ENCODE data around the gene OBI1. TPM values are rescaled to one million over a fixed set of nuclear protein-coding genes. Genes with fewer than 3 reads are reported as not detected.

The OBI1 gene
- total RNA-seq, 3 donors from 2014 or later (not counting 1 experiment from before 2014, with no cell fraction given), result 4.9 to 7.8 (median 5.1) TPM

- intact Hi-C loops (cut with micrococcal nuclease), result no loop called here
- no peak for ATAC-seq
- H3K27ac Mint-ChIP-seq, result no peak overlapping the region
Observed at GRCh38 chr13:78595495-78596398, 63.2 kb downstream of the OBI1 start.

GRCh38 chr13:78594456-78594975 lies 64.4 kb downstream of the OBI1 start:
- intact Hi-C loops (cut with micrococcal nuclease), result no loop called here
- DNase-seq (peak in 1 of 2 donors; percentile 10), ATAC-seq (no peak)
- TF ChIP-seq CTCF (IDR thresholded peaks at IDR 0.05), result no peak
- no peak overlapping the region for H3K27ac Mint-ChIP-seq
- peaks cover 2 to 3% of the 10 kb centered on the region in 2 donors for H3K9me3 Mint-ChIP-seq
- 11% methylated on average over 8 of the region's 8 CpGs for WGBS (ENCODE audit: insufficient coverage)
- H3K4me1 Mint-ChIP-seq, result peaks cover 0 to 5% of the 10 kb centered on the region in 2 donors
- no peak overlapping the region for H3K4me3 Mint-ChIP-seq
- H3K27me3 Mint-ChIP-seq (ENCODE audit: low read depth in 2 of 2), result peaks cover 58 to 83% of the 10 kb centered on the region in 2 donors
- Histone ChIP-seq H3K9me3 (ENCODE audit: control insufficient read depth, insufficient read depth, low read length) (peaks cover 3% of the 10 kb centered on the region), H3K4me3 (ENCODE audit: low read length) (no peak overlapping the region), H3K27me3 (ENCODE audit: control insufficient read depth, insufficient read depth, low read length) (peaks cover 81% of the 10 kb centered on the region), H3K27ac (ENCODE audit: low read length) (no peak overlapping the region), H3K4me1 (ENCODE audit: control insufficient read depth, insufficient read depth, low read length) (peaks cover 11% of the 10 kb centered on the region), H3K36me3 (ENCODE audit: control insufficient read depth, insufficient read depth, low read length) (no peaks in the 10 kb centered on the region)
- H3K36me3 Mint-ChIP-seq, result peaks cover 27% of the 10 kb centered on the region

More at GRCh38 chr13:78595495-78596398, 63.2 kb downstream of the OBI1 start:
- no peak overlapping the region for H3K4me3 ChIP-seq (ENCODE audit: low read length)
- DNase-seq, result peak in 1 of 2 donors; percentile 13
- no peaks in the 10 kb centered on the region for H3K36me3 ChIP-seq (ENCODE audit: control insufficient read depth, insufficient read depth, low read length)
- 6% methylated on average over 65 of the region's 65 CpGs for WGBS (ENCODE audit: insufficient coverage)
- Mint-ChIP-seq H3K9me3 (no peaks in the 10 kb centered on the region), H3K36me3 (peaks cover 17% of the 10 kb centered on the region), H3K27me3 (ENCODE audit: low read depth in 2 of 2) (peaks cover 58 to 83% of the 10 kb centered on the region in 2 donors), H3K4me3 (no peak overlapping the region), H3K4me1 (peaks cover 10 to 14% of the 10 kb centered on the region in 2 donors)
- peaks cover 3% of the 10 kb centered on the region for H3K9me3 ChIP-seq (ENCODE audit: control insufficient read depth, insufficient read depth, low read length)
- no peak overlapping the region for H3K27ac ChIP-seq (ENCODE audit: low read length)
- H3K27me3 ChIP-seq (ENCODE audit: control insufficient read depth, insufficient read depth, low read length), result peaks cover 90% of the 10 kb centered on the region
- TF ChIP-seq CTCF (IDR thresholded peaks at IDR 0.05), result no peak
- H3K4me1 ChIP-seq (ENCODE audit: control insufficient read depth, insufficient read depth, low read length), result peaks cover 11% of the 10 kb centered on the region

- Mint-ChIP-seq H3K36me3 (peaks cover 27% of the 10 kb centered on the region), H3K27ac (no peak overlapping the region), H3K9me3 (peaks cover 2 to 7% of the 10 kb centered on the region in 2 donors), H3K27me3 (ENCODE audit: low read depth in 2 of 2) (peaks cover 59 to 81% of the 10 kb centered on the region in 2 donors), H3K4me1 (peaks cover 0 to 5% of the 10 kb centered on the region in 2 donors), H3K4me3 (no peak overlapping the region)
- 10% methylated on average over 29 of the region's 29 CpGs for WGBS (ENCODE audit: insufficient coverage)
- Histone ChIP-seq H3K4me3 (ENCODE audit: low read length) (no peak overlapping the region), H3K4me1 (ENCODE audit: control insufficient read depth, insufficient read depth, low read length) (peaks cover 11% of the 10 kb centered on the region), H3K36me3 (ENCODE audit: control insufficient read depth, insufficient read depth, low read length) (no peaks in the 10 kb centered on the region), H3K9me3 (ENCODE audit: control insufficient read depth, insufficient read depth, low read length) (peaks cover 3% of the 10 kb centered on the region), H3K27me3 (ENCODE audit: control insufficient read depth, insufficient read depth, low read length) (peaks cover 81% of the 10 kb centered on the region), H3K27ac (ENCODE audit: low read length) (no peak overlapping the region)
- ATAC-seq, result no peak
- intact Hi-C loops (cut with micrococcal nuclease), result no loop called here
- TF ChIP-seq CTCF (IDR thresholded peaks at IDR 0.05), result no peak
- peak in 1 of 2 donors; percentile 11 for DNase-seq
Observed at GRCh38 chr13:78593652-78594455, 65.1 kb downstream of the OBI1 start.
